Skeletal muscle tissue (tissue), 4 donors: ENCODE data around the gene RUFY3. TPM values are rescaled to one million over a fixed set of nuclear protein-coding genes. Genes with fewer than 3 reads are reported as not detected.
"Not testable (repeated sequence)": the region's sequence is repeated elsewhere in the genome, so short reads cannot be mapped to it uniquely, and the experiment has no call there.

ENCODE experiments used
- H3K27ac ChIP-seq: one replicate; pipeline ENCODE4 v1.7.0; 2013; ENCODE audit warnings: mild to moderate bottlenecking, low read depth, low read length, inconsistent platforms
- H3K27me3 ChIP-seq, 3 donors: one replicate each; pipeline ENCODE4 v1.7.0; 2013; ENCODE audit warnings: low read length in 3 of 3; ENCODE audit not compliant: control insufficient read depth in 3 of 3, insufficient read depth in 3 of 3
- H3K36me3 ChIP-seq, 3 donors: one replicate each; pipeline ENCODE4 v1.7.0; 2013; ENCODE audit warnings: low read length in 3 of 3; ENCODE audit not compliant: control insufficient read depth in 3 of 3, insufficient read depth in 3 of 3
- H3K4me1 ChIP-seq, 3 donors: one replicate each; pipeline ENCODE4 v1.7.0; 2013; ENCODE audit warnings: low read length in 3 of 3, mild to moderate bottlenecking in 3 of 3; ENCODE audit not compliant: control insufficient read depth in 3 of 3, insufficient read depth in 3 of 3
- H3K4me3 ChIP-seq, 3 donors: one replicate each; pipeline ENCODE4 v1.7.0; 2013; ENCODE audit warnings: low read length in 3 of 3
- H3K9ac ChIP-seq, 3 donors: one replicate each; pipeline ENCODE4 v1.7.0; 2013; ENCODE audit warnings: low read length in 3 of 3, mild to moderate bottlenecking in 3 of 3, moderate library complexity in 2 of 3, low read depth in 1 of 3
- H3K9me3 ChIP-seq, 3 donors: one replicate each; pipeline ENCODE4 v1.7.0; 2013; ENCODE audit warnings: low read length in 3 of 3; ENCODE audit not compliant: control insufficient read depth in 3 of 3
- total RNA-seq: library from RNA; depleted of rRNA; stranded (reverse); fragments of >200 nt; gene quantifications from one replicate; pipeline ENCODE4 v1.2.3, GENCODE V29; 2014
- donor health status: Osteomylitis.

The RUFY3 gene
- total RNA-seq, 1 donor from 2014 or later = 60.0 TPM

- H3K4me3 ChIP-seq = no peak overlapping the region
- H3K9ac ChIP-seq = no peak overlapping the region
- H3K27me3 ChIP-seq = no peaks in the 10 kb centered on the region
- peak overlapping the region; percentile 26 for H3K27ac ChIP-seq
- H3K9me3 ChIP-seq = no peaks in the 10 kb centered on the region
- H3K36me3 ChIP-seq = no peaks in the 10 kb centered on the region
- H3K4me1 ChIP-seq = peaks cover 0 to 29% (median 17%) of the 10 kb centered on the region in 3 donors
Measured at GRCh38 chr4:70713453-70714078, 8.2 kb upstream of the RUFY3 start.

GRCh38 chr4:70714079-70714887 lies 7.5 kb upstream of the RUFY3 start:
- no peak overlapping the region for H3K9ac ChIP-seq
- peak overlapping the region in 1 of 3 donors; percentile 16 for H3K4me3 ChIP-seq
- peaks cover 0 to 29% (median 17%) of the 10 kb centered on the region in 3 donors for H3K4me1 ChIP-seq
- H3K27me3 ChIP-seq = no peaks in the 10 kb centered on the region
- peak overlapping the region; percentile 26 for H3K27ac ChIP-seq
- H3K9me3 ChIP-seq = no peaks in the 10 kb centered on the region
- H3K36me3 ChIP-seq = no peaks in the 10 kb centered on the region

GRCh38 chr4:70715097-70715496 lies 6.7 kb upstream of the RUFY3 start:
- H3K27ac ChIP-seq = no peak overlapping the region

GRCh38 chr4:70718811-70719604 lies 2.8 kb upstream of the RUFY3 start:
- H3K4me3 ChIP-seq = no peak overlapping the region
- H3K27me3 ChIP-seq = no peaks in the 10 kb centered on the region
- H3K4me1 ChIP-seq = peaks cover 4 to 15% (median 6%) of the 10 kb centered on the region in 3 donors
- H3K9me3 ChIP-seq = no peaks in the 10 kb centered on the region
- no peak overlapping the region for H3K27ac ChIP-seq
- no peaks in the 10 kb centered on the region for H3K36me3 ChIP-seq
- H3K9ac ChIP-seq = no peak overlapping the region

More at GRCh38 chr4:70715097-70715496, 6.7 kb upstream of the RUFY3 start:
- H3K4me1 ChIP-seq = peaks cover 0 to 29% (median 14%) of the 10 kb centered on the region in 3 donors
- no peaks in the 10 kb centered on the region for H3K9me3 ChIP-seq
- no peak overlapping the region for H3K9ac ChIP-seq
- no peaks in the 10 kb centered on the region for H3K36me3 ChIP-seq
- H3K27me3 ChIP-seq = no peaks in the 10 kb centered on the region
- no peak overlapping the region for H3K4me3 ChIP-seq

GRCh38 chr4:70722199-70722791 lies 531 bp downstream of the RUFY3 start:
- peaks cover 0 to 4% (median 0%) of the 10 kb centered on the region in 3 donors for H3K36me3 ChIP-seq
- H3K9me3 ChIP-seq = no peaks in the 10 kb centered on the region
- H3K9ac ChIP-seq = peak overlapping the region; percentile 27 to 74 (median 64)
- H3K27me3 ChIP-seq = no peaks in the 10 kb centered on the region
- H3K4me3 ChIP-seq = peak overlapping the region; percentile 45 to 70 (median 68)
- H3K4me1 ChIP-seq = peaks cover 0 to 4% (median 4%) of the 10 kb centered on the region in 3 donors
- peak overlapping the region; percentile 48 for H3K27ac ChIP-seq

GRCh38 chr4:70724463-70724862 lies 2.7 kb downstream of the RUFY3 start:
- Histone ChIP-seq H3K36me3 (peaks cover 0 to 4% (median 0%) of the 10 kb centered on the region in 3 donors), H3K4me1 (peaks cover 0 to 4% (median 4%) of the 10 kb centered on the region in 3 donors), H3K9me3 (no peaks in the 10 kb centered on the region), H3K4me3 (no peak overlapping the region), H3K27ac (no peak overlapping the region), H3K9ac (no peak overlapping the region), H3K27me3 (no peaks in the 10 kb centered on the region)

- Histone ChIP-seq H3K27me3 (no peaks in the 10 kb centered on the region), H3K9ac (no peak overlapping the region), H3K4me3 (no peak overlapping the region), H3K27ac (no peak overlapping the region), H3K9me3 (no peaks in the 10 kb centered on the region), H3K4me1 (peaks cover 0 to 4% (median 4%) of the 10 kb centered on the region in 3 donors), H3K36me3 (peaks cover 0 to 4% (median 0%) of the 10 kb centered on the region in 3 donors)
Measured at GRCh38 chr4:70725633-70726032, 3.9 kb downstream of the RUFY3 start.

- not testable (repeated sequence) for H3K36me3 ChIP-seq, H3K4me1 ChIP-seq, H3K4me3 ChIP-seq, H3K27me3 ChIP-seq, H3K9me3 ChIP-seq, H3K27ac ChIP-seq, H3K9ac ChIP-seq
Measured at GRCh38 chr4:70726515-70726914, 4.8 kb downstream of the RUFY3 start.

- no peaks in the 10 kb centered on the region for H3K9me3 ChIP-seq
- peaks cover 0 to 4% (median 0%) of the 10 kb centered on the region in 3 donors for H3K36me3 ChIP-seq
- no peak overlapping the region for H3K27ac ChIP-seq
- peaks cover 2 to 6% (median 2%) of the 10 kb centered on the region in 3 donors for H3K4me1 ChIP-seq
- no peak overlapping the region for H3K9ac ChIP-seq
- no peak overlapping the region for H3K4me3 ChIP-seq
- H3K27me3 ChIP-seq = no peaks in the 10 kb centered on the region
Measured at GRCh38 chr4:70728091-70728490, 6.3 kb downstream of the RUFY3 start.
